Mucosa of gallbladder (tissue), 1 donor: ENCODE results near the gene PIEZO2. TPM values are rescaled to one million over a fixed set of nuclear protein-coding genes. Genes with fewer than 3 reads are reported as not detected.
"Not testable (repeated sequence)": the region's sequence is repeated elsewhere in the genome, so short reads cannot be mapped to it uniquely, and the experiment has no call there.

Experiments
- DNase-seq: peaks from one replicate; pipeline ENCODE4 v3.0.0-alpha.2; 2020; ENCODE audit warnings: low spot score
- total RNA-seq: library from RNA; stranded (reverse); gene quantifications from one replicate; pipeline ENCODE4 v1.2.1, GENCODE V29; 2021
- donor health status: DM: no; HTN: no; CAD: no.

Gene PIEZO2
- 1.5 TPM for total RNA-seq

- DNase-seq = peak; percentile 50
These were observed at the start of gene PIEZO2 for GRCh38 chr18:11149441-11150270. TSS of gene PIEZO2 (minus strand) at chr18:11149569. CDS start at chr18:11148588, 981 bp downstream.

- no peak for DNase-seq
These were observed 34.3 kb upstream of the PIEZO2 start for GRCh38 chr18:11183637-11184036.

GRCh38 chr18:11181629-11182028 is 32.3 kb upstream of the PIEZO2 start:
- DNase-seq = not testable (repeated sequence)

- DNase-seq = no peak
These were observed 30.7 kb upstream of the PIEZO2 start for GRCh38 chr18:11179959-11180519.

GRCh38 chr18:11178951-11179549 is 29.7 kb upstream of the PIEZO2 start:
- no peak for DNase-seq

- no peak for DNase-seq
These were observed 28.0 kb upstream of the PIEZO2 start for GRCh38 chr18:11177382-11177781.

- DNase-seq = no peak
These were observed 27.1 kb upstream of the PIEZO2 start for GRCh38 chr18:11176481-11176881.

GRCh38 chr18:11175266-11175979 is 26.1 kb upstream of the PIEZO2 start:
- no peak for DNase-seq

- DNase-seq = not testable (repeated sequence)
These were observed 24.8 kb upstream of the PIEZO2 start for GRCh38 chr18:11174179-11174578.

GRCh38 chr18:11167778-11168177 is 18.4 kb upstream of the PIEZO2 start:
- DNase-seq = no peak

GRCh38 chr18:11165952-11166351 is 16.6 kb upstream of the PIEZO2 start:
- no peak for DNase-seq

GRCh38 chr18:11165138-11165537 is 15.8 kb upstream of the PIEZO2 start:
- no peak for DNase-seq

- no peak for DNase-seq
These were observed 14.3 kb upstream of the PIEZO2 start for GRCh38 chr18:11163665-11164064.

GRCh38 chr18:11162889-11163288 is 13.5 kb upstream of the PIEZO2 start:
- DNase-seq = no peak

- no peak for DNase-seq
These were observed 13.1 kb upstream of the PIEZO2 start for GRCh38 chr18:11162462-11162861.

GRCh38 chr18:11160313-11160712 is 10.9 kb upstream of the PIEZO2 start:
- no peak for DNase-seq

- no peak for DNase-seq
These were observed 10.5 kb upstream of the PIEZO2 start for GRCh38 chr18:11159844-11160243.

- no peak for DNase-seq
These were observed 7.6 kb upstream of the PIEZO2 start for GRCh38 chr18:11156978-11157377.

GRCh38 chr18:11155034-11155759 is 5.8 kb upstream of the PIEZO2 start:
- DNase-seq = no peak

- no peak for DNase-seq
These were observed 5.1 kb upstream of the PIEZO2 start for GRCh38 chr18:11154368-11154989.

GRCh38 chr18:11153097-11153496 is 3.7 kb upstream of the PIEZO2 start:
- no peak for DNase-seq
